GM13976 (cell line): ENCODE data around the gene MEDAG.

ENCODE experiments used
- DNase-seq: peaks from one replicate; pipeline ENCODE4 v3.0.0; 2012; ENCODE audit warnings: low spot score
- in situ Hi-C: fragments of 300-500 bp; cut with MboI; formaldehyde crosslinking; loops from one replicate; pipeline ENCODE4 v1.12.0; 2022; ENCODE audit warnings: low sequenced_read_pairs, mixed read lengths, inconsistent platforms; ENCODE audit not compliant: unreplicated experiment
- TF ChIP-seq, protein P1 (sequence below): IDR thresholded peaks from 2 replicates; pipeline ENCODE4 v1.5.1; 2012; ENCODE audit warnings: borderline replicate concordance, mild to moderate bottlenecking; ENCODE audit not compliant: insufficient read depth; ENCODE audit errors: extremely low read depth, missing control alignments, control extremely low read depth

The MEDAG gene

DNA sequence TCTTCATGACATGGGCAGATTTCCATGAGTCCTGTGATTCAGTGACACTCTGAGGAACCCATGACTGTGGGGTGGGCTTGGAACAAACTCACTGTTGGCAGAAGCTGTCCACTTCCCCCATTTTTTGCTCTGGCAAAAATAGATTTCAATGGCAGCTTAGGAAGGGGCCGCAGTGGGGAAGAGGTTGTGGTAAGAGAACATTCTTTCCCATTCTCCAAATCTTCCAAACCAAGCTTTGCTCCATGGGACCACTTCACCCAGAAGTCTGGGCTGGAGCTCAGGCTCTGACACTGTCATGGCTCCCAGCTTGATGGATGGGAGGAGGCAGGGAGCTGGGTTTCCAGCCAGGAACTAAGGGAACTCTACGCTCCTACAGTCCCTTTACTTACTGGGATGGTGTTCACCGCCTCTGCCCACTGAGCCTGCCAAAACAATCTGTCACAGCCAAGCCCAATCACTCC is 24.9 kb upstream of the MEDAG start:
- in situ Hi-C loops, result no loop called here
- no peak for DNase-seq
- TF ChIP-seq, protein P1, sequence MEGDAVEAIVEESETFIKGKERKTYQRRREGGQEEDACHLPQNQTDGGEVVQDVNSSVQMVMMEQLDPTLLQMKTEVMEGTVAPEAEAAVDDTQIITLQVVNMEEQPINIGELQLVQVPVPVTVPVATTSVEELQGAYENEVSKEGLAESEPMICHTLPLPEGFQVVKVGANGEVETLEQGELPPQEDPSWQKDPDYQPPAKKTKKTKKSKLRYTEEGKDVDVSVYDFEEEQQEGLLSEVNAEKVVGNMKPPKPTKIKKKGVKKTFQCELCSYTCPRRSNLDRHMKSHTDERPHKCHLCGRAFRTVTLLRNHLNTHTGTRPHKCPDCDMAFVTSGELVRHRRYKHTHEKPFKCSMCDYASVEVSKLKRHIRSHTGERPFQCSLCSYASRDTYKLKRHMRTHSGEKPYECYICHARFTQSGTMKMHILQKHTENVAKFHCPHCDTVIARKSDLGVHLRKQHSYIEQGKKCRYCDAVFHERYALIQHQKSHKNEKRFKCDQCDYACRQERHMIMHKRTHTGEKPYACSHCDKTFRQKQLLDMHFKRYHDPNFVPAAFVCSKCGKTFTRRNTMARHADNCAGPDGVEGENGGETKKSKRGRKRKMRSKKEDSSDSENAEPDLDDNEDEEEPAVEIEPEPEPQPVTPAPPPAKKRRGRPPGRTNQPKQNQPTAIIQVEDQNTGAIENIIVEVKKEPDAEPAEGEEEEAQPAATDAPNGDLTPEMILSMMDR, result no peak

DNA sequence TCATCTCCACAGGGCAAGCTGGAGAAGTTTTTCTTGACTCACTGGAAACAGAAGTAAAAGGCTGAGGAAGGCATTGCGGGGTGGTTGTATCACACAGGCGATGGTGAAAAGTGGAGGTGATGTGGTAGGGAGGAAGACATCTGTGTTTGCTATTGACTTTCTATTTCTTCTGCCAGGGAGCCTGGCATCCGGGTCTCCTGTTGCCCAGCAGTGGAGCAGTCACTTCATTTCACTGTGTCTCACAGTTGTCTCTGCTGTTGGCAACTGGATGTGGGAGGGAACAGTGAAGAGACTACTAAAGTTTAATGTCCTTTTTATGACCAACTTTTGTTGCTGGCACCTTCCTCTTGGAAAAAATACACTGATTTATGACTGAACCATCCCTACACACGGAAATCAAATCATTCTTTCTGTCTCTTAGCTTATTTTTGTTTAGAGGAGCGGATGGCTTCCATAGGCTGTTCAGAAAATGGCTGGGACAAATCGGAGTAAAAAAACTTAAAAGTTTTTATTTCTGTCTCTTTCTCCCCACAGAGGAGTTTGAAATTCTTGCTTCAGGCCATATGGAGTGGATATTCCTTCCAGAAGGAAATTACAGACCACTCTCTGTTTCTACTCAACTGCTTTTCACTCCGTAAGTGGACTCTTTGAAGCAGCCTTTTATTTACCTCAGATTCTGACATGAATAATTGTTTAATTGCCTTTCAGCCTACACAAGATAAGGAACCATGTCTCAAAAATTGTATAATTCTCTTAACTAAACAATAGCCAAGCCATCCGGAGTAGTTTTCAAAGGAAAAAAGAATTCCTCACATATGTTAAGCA is 23.8 kb upstream of the MEDAG start:
- in situ Hi-C loops, result no loop called here
- TF ChIP-seq, protein P1, result no peak

DNA sequence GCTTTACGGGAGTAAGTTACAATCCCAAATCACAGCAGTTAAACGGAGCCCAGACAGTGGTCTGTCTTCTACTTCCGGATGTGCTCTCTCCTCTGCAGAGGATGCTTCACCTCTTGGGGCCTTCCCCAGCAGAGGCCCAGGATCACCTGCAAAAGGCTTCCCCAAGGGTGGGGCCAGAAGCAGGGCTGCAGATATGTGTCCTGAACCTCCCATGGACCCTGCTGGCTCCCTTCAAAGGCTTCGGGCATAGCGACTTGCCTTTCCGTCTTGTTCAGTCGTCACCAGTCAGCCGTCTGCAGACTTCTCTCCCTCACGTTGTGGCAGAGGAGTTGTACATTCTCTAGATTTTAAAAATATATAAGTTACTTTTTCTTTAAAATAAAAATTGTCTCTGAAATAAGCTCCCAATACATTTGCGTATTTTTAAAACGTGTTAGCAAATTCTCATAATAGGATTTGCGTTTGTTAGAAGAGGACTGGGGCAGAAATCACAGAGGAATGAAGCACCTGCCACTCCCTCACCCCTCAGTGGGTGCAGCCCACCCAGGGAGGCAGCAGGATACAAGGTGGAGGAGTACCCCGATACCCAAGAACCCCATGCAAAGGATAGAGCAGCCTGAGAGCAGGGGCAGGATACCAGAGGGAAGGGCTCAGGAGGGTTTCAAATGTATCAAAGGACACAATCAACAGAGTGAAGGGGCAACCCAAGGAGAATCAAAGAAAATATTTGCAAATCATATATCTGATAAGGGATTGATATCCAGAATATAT is 22.9 kb upstream of the MEDAG start:
- TF ChIP-seq, protein P1, result no peak
- DNase-seq, result no peak
- in situ Hi-C loops, result no loop called here

More for the DNA sequence above, 23.8 kb upstream of the MEDAG start:
- DNase-seq, result no peak

DNA sequence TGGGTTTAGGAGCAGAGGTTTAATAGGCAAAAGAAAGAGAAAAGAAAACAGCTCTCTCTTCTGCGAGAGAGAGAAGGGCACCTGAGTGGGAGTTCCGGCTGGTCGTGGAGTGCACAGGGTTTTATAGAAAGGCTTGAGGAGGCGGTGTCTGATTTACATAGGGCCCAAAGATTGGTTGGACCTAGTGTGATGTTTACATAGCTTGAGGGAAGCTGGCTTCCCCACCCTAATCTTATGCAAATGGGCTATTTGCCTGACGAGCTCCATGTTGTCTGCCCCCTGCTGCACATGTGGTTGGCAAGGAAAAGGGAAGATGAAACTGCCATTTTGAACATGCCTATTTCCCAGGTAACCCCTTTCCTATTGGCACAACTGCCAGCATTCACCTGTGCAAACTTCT is 21.5 kb upstream of the MEDAG start:
- TF ChIP-seq, protein P1, result no peak
- in situ Hi-C loops, result no loop called here
- no peak for DNase-seq

DNA sequence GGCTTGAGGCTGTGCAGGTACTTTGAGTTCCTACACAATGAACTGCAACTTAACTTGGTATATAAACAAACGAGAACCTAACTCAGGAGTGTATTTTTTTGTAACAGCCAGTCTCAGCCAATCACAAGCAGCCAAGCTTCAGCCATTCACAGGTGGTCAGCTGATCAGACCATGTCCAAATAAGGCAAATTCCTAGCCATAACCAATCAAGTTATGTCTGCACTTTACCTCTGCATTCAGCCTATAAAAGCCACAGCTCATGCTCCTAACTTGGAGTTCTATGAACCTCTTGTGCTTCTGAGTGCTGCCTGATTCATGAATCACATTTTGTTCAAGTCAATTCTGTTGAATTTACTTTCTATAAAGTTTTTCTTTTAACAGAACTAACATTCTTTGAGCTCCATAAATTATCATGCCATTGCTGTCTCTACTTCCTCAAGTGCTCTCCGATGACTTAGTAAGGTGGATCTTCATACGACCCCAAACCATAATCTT is 16.8 kb upstream of the MEDAG start:
- no peak for DNase-seq
- in situ Hi-C loops, result no loop called here
- TF ChIP-seq, protein P1, result no peak

DNA sequence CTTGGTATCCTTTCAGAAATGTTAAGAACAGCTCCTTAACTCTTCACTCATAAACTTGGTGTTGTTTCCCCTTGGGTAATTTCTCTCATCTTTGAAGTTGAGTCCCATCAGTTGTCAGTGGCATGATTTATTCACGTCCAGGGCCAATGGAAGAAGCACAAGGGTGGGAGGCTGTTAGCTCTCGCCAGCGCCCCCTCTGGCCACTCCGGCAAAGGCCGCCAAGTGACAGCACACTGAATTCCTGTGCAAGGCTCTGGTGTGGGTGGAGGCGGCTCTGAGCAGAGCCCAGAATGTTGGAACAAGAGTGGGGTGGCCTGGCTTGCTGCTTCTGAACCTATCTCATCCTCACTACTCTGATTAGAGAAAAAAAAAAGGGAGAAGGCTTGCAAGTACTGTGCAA is 13.1 kb upstream of the MEDAG start:
- in situ Hi-C loops, result no loop called here
- TF ChIP-seq, protein P1, result no peak
- DNase-seq, result no peak
